ENCODE results near the gene AGPAT1. TPM values are rescaled to one million over a fixed set of nuclear protein-coding genes. Genes with fewer than 3 reads are reported as not detected.
A peak's percentile ranks its signal among the peaks of the same experiment; 100 is the strongest.

The AGPAT1 gene
- total and polyA plus RNA-seq, 2 experiments from 2014 or later, result 39.8 to 82.1 TPM

- no peak for TF ChIP-seq ZNF462 (CRISPR knock-in tag; IDR thresholded peaks at IDR 0.05)
Measured at GRCh38 chr6:32192608-32193039, 16.7 kb upstream of the AGPAT1 start, which contains the start of gene GPSM3 (continued).

- H3K27me3 Mint-ChIP-seq (ENCODE audit: insufficient read depth, low read depth, poor library complexity), result peaks cover 32% of the 10 kb centered on the region
- H3K36me3 Mint-ChIP-seq (ENCODE audit: low read depth), result peaks cover 21% of the 10 kb centered on the region
- no peak for DNase-seq (ENCODE audit: low spot score)
- peaks cover 64% of the 10 kb centered on the region for H3K4me1 Mint-ChIP-seq
- Histone ChIP-seq H3K27me3 (ENCODE audit: insufficient read depth) (no peaks in the 10 kb centered on the region), H3K79me2 (replicated peaks; ENCODE audit: insufficient read depth) (peaks cover 12% of the 10 kb centered on the region), H3K36me3 (ENCODE audit: insufficient read depth) (peaks cover 3% of the 10 kb centered on the region; the same call in 1 of the 2 replicates), H4K20me1 (replicated peaks; ENCODE audit: insufficient read depth) (no peaks in the 10 kb centered on the region), H3K27ac (ENCODE audit: low read depth) (no peak overlapping the region), H2AFZ (no peak overlapping the region), H3K4me1 (ENCODE audit: insufficient read depth) (peaks cover 53% of the 10 kb centered on the region), H3K9me2 (ENCODE audit: insufficient read depth) (no peaks in the 10 kb centered on the region), H3K4me3 (peak overlapping the region; percentile 43; the same call in 1 of the 2 replicates), H3K4me2 (peak overlapping the region; percentile 78), H3F3A (replicated peaks; ENCODE audit: low read depth) (peaks cover 16% of the 10 kb centered on the region)
- no peaks in the 10 kb centered on the region; the same call in 2 of the 3 replicates for H3K9me3 Mint-ChIP-seq
- H3K4me3 Mint-ChIP-seq, result peak overlapping the region; percentile 48
- ATAC-seq, result no peak
- H3K27ac Mint-ChIP-seq, result peak overlapping the region; percentile 78
- TF ChIP-seq STAT1 (IDR thresholded peaks at IDR 0.05; ENCODE audit: unreplicated experiment), result no peak
- TF ChIP-seq REST (IDR thresholded peaks at IDR 0.05; ENCODE audit: unreplicated experiment), result no peak
- no peak for TF ChIP-seq CREB1 (CRISPR knock-in tag; IDR thresholded peaks at IDR 0.05; ENCODE audit: low read depth)
- TF ChIP-seq ZNF114 (CRISPR knock-in tag; IDR thresholded peaks at IDR 0.05), result no peak
- no peak for TF ChIP-seq CTCF (conservative IDR thresholded peaks at IDR 0.05; ENCODE audit: low read depth in 2 of 2)
- TF ChIP-seq NANOG (IDR thresholded peaks at IDR 0.05; ENCODE audit: borderline replicate concordance), result no peak
- TF ChIP-seq ETS1 (IDR thresholded peaks at IDR 0.05), result no peak
- no peak for TF ChIP-seq POLR2AphosphoS5 (IDR thresholded peaks at IDR 0.05; ENCODE audit: low read depth)
- TF ChIP-seq ZNF331 (CRISPR knock-in tag; IDR thresholded peaks at IDR 0.05; ENCODE audit: low read depth), result no peak
- no peak for TF ChIP-seq JUNB (IDR thresholded peaks at IDR 0.05; ENCODE audit: unreplicated experiment)
Measured at GRCh38 chr6:32191696-32192607, 16.1 kb upstream of the AGPAT1 start.

Measured in GM23338 (cell line).